GM21423 (cell line): Measurements from ENCODE around the gene ABCG1.
"Not testable (repeated sequence)": the region's sequence is repeated elsewhere in the genome, so short reads cannot be mapped to it uniquely, and the experiment has no call there.

Experiments
- ATAC-seq: cut with Tn5 transposase; IDR thresholded peaks from one replicate; pipeline ENCODE4 v1.9.1; 2021; ENCODE audit warnings: mild to moderate bottlenecking, moderate library complexity; ENCODE audit not compliant: unreplicated experiment

ABCG1 gene

GRCh38 chr21:42288962-42289361 lies 70.0 kb downstream of the ABCG1 start:
- no peak for ATAC-seq

- no peak for ATAC-seq
Observed at GRCh38 chr21:42289926-42290325, 71.0 kb downstream of the ABCG1 start.

GRCh38 chr21:42290505-42290904 lies 71.6 kb downstream of the ABCG1 start:
- no peak for ATAC-seq

GRCh38 chr21:42291003-42291750 lies 72.2 kb downstream of the ABCG1 start:
- no peak for ATAC-seq

- ATAC-seq, result no peak
Observed at GRCh38 chr21:42291751-42292562, 73.0 kb downstream of the ABCG1 start.

- not testable (repeated sequence) for ATAC-seq
Observed at GRCh38 chr21:42292563-42293142, 73.7 kb downstream of the ABCG1 start.

GRCh38 chr21:42293649-42294272 lies 74.8 kb downstream of the ABCG1 start:
- ATAC-seq, result no peak

GRCh38 chr21:42294273-42294880 lies 75.4 kb downstream of the ABCG1 start:
- no peak for ATAC-seq

GRCh38 chr21:42295845-42296244 lies 76.9 kb downstream of the ABCG1 start:
- ATAC-seq, result no peak

- no peak for ATAC-seq
Observed at GRCh38 chr21:42296501-42296900, 77.6 kb downstream of the ABCG1 start.

GRCh38 chr21:42297377-42297776 lies 78.4 kb downstream of the ABCG1 start:
- ATAC-seq, result no peak

- ATAC-seq, result no peak
Observed at GRCh38 chr21:42298237-42298636, 79.3 kb downstream of the ABCG1 start.

- ATAC-seq, result no peak
Observed at GRCh38 chr21:42298657-42299056, 79.7 kb downstream of the ABCG1 start.

- no peak for ATAC-seq
Observed at GRCh38 chr21:42299324-42300044, 80.5 kb downstream of the ABCG1 start.

GRCh38 chr21:42300045-42300583 lies 81.2 kb downstream of the ABCG1 start:
- ATAC-seq, result no peak

GRCh38 chr21:42300956-42301355 lies 82.0 kb downstream of the ABCG1 start:
- no peak for ATAC-seq

- ATAC-seq, result no peak
Observed at GRCh38 chr21:42301371-42302075, 82.6 kb downstream of the ABCG1 start.

- no peak for ATAC-seq
Observed at GRCh38 chr21:42302076-42302650, 83.2 kb downstream of the ABCG1 start.

- no peak for ATAC-seq
Observed at GRCh38 chr21:42302794-42303193, 83.9 kb downstream of the ABCG1 start.
